ENCODE results near the gene SBNO2.

DNA sequence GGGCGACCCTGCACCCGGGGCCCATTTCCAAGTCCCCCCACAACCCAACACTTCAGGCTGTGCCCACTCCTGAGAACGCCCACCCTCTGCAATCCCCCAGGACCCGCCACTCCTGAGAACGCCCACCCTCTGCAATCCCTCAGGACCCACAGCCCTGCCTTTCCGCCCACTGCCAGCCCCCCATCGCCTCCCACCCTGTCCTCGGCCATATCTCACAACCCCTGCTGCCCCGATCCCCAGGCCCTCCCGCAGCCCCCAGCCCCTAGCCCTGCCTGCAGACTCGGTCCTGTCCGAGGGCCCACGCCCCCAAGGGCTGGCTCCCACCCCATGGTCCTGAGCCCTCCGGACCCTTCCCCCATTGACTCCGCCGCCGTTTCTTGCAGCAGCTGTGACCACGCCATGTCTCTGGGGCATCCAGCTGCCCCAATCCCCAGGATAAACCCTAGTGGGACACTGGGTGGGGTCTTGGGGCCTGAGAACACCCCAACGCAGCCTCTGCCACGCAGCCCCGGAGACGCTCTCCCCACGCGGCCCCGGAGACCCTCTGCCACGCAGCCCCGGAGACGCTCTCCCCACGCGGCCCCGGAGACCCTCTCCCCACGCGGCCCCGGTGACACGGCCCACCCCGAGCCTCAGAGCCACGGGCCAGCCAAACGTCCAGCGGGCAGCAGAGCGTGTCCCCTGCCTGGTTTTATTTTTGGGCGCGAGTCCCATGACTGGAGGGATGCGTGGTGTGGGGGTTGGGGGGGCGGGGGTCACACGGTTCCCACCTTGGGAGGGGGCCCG lies 17.0 kb downstream of the SBNO2 start:
- TF ChIP-seq, protein P1, sequence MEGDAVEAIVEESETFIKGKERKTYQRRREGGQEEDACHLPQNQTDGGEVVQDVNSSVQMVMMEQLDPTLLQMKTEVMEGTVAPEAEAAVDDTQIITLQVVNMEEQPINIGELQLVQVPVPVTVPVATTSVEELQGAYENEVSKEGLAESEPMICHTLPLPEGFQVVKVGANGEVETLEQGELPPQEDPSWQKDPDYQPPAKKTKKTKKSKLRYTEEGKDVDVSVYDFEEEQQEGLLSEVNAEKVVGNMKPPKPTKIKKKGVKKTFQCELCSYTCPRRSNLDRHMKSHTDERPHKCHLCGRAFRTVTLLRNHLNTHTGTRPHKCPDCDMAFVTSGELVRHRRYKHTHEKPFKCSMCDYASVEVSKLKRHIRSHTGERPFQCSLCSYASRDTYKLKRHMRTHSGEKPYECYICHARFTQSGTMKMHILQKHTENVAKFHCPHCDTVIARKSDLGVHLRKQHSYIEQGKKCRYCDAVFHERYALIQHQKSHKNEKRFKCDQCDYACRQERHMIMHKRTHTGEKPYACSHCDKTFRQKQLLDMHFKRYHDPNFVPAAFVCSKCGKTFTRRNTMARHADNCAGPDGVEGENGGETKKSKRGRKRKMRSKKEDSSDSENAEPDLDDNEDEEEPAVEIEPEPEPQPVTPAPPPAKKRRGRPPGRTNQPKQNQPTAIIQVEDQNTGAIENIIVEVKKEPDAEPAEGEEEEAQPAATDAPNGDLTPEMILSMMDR (IDR thresholded peaks at IDR 0.05): no peak
- TF ChIP-seq EZH2 (IDR thresholded peaks at IDR 0.05; ENCODE audit: borderline replicate concordance, insufficient read depth, low read depth, low read length, poor library complexity, severe bottlenecking): no peak
